DND-41 (cell line): ENCODE results near the gene SOSTDC1.

Experiments
- ATAC-seq: fragments of 200-7000 bp; cut with Tn5 transposase; 3 replicates; pipeline ENCODE4 v1.9.1; 2021; ENCODE audit warnings: low read depth; ENCODE audit not compliant: insufficient read depth
- DNase-seq: peaks from one replicate; pipeline ENCODE4 v3.0.0-alpha.2; 2020
- H2AFZ ChIP-seq: 2 replicates; pipeline ENCODE4 v1.6.0; 2012; ENCODE audit warnings: low read depth, low read length
- H3K27ac ChIP-seq: 2 replicates; pipeline ENCODE4 v1.5.1; 2012; ENCODE audit warnings: low read length, inconsistent platforms
- H3K27me3 ChIP-seq: fragments of 200-600 bp; sonication (generic); 2 replicates; pipeline ENCODE4 v1.6.0; 2012; ENCODE audit warnings: low read length, mild to moderate bottlenecking, inconsistent platforms; ENCODE audit not compliant: insufficient read depth, poor library complexity
- H3K36me3 ChIP-seq: 2 replicates; pipeline ENCODE4 v1.5.1; 2012; ENCODE audit warnings: low read length, inconsistent platforms; ENCODE audit not compliant: insufficient read depth
- H3K4me1 ChIP-seq: 2 replicates; pipeline ENCODE4 v1.5.1; 2012; ENCODE audit warnings: mild to moderate bottlenecking, low read length; ENCODE audit not compliant: insufficient read depth
- H3K4me2 ChIP-seq: 2 replicates; pipeline ENCODE4 v1.6.0; 2012; ENCODE audit warnings: mild to moderate bottlenecking, moderate library complexity, low read length, inconsistent platforms; ENCODE audit not compliant: insufficient read depth
- H3K4me3 ChIP-seq, 2 experiments: fragments of 200-600 bp in 1 of 2; shearing (Covaris generic) in 1 of 2; 2 replicates each; pipeline ENCODE4 v1.5.1; 2012 to 2016; ENCODE audit warnings: inconsistent platforms in 2 of 2, low read length in 2 of 2, mild to moderate bottlenecking in 2 of 2, low read depth in 1 of 2, moderate library complexity in 1 of 2
- H3K79me2 ChIP-seq: 2 replicates; pipeline ENCODE4 v1.6.0; 2012; ENCODE audit warnings: low read length, inconsistent platforms; ENCODE audit not compliant: insufficient read depth
- H3K9ac ChIP-seq: 2 replicates; pipeline ENCODE4 v1.6.0; 2012; ENCODE audit warnings: low read depth, mild to moderate bottlenecking, inconsistent platforms, low read length, moderate library complexity
- H3K9me3 ChIP-seq: 2 replicates; pipeline ENCODE4 v1.5.1; 2012; ENCODE audit warnings: low read length, moderate library complexity, mild to moderate bottlenecking, inconsistent platforms; ENCODE audit not compliant: insufficient read depth, severe bottlenecking
- H4K20me1 ChIP-seq: 2 replicates; pipeline ENCODE4 v1.6.0; 2012; ENCODE audit warnings: low read length; ENCODE audit not compliant: insufficient read depth
- CTCF ChIP-seq: IDR thresholded peaks from 2 replicates; pipeline ENCODE4 v1.5.1; 2012; ENCODE audit warnings: borderline replicate concordance, low read length, moderate library complexity, mild to moderate bottlenecking; ENCODE audit not compliant: poor library complexity, severe bottlenecking; ENCODE audit errors: extremely low read depth
- EZH2 ChIP-seq: IDR thresholded peaks from 3 replicates; pipeline ENCODE4 v1.6.1; 2012; ENCODE audit warnings: borderline replicate concordance, low read depth, mild to moderate bottlenecking, moderate library complexity, low read length, inconsistent platforms; ENCODE audit not compliant: severe bottlenecking

Gene SOSTDC1

DNA sequence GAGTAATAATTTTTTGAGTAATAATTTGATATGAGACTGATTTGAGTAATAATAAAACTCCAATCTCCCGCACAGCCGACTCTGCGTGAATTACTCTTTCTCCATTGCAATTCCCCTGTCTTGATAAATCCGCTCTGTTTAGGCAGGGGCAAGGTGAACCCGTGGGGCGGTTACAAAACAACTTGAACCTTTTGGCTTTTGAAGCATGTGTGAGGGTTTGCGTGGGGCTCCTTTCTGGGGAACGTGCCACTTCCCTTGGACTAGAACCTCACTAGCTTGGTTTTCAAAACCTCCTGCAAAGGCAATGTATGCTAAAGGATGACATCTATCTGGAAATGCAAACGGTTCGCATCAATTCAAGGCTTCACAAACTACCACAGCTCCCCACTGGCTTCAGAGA lies 45.7 kb downstream of the SOSTDC1 start:
- Histone ChIP-seq H3K4me1 (no peaks in the 10 kb centered on the region), H2AFZ (no peak overlapping the region), H4K20me1 (no peaks in the 10 kb centered on the region), H3K9me3 (no peaks in the 10 kb centered on the region), H3K4me2 (no peak overlapping the region), H3K9ac (no peak overlapping the region), H3K79me2 (no peaks in the 10 kb centered on the region), H3K27me3 (no peaks in the 10 kb centered on the region), H3K4me3 (no peak overlapping the region), H3K36me3 (no peaks in the 10 kb centered on the region), H3K27ac (no peak overlapping the region)
- no peak for TF ChIP-seq EZH2
- no peak for TF ChIP-seq CTCF
- DNase-seq = no peak
- no peak for ATAC-seq

DNA sequence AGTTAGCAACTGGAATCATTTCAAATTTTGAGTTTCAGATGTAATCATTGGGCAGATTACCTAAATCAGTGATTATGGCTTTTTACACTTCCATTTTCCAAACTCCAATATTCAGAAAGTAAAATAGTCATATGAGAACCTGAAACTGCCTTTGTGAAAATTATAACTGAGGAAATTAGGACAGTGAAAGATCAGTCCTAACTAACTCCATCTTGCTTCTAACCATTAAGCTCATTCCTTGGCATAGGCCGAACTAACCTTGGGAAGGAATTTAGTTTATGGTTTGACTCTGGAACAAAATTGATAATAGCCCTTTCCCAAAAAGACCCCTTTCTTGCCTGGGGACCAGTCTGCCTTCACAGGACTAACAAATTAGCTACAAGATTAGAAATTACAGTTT lies 46.4 kb downstream of the SOSTDC1 start:
- no peak for ATAC-seq
- H3K4me1 ChIP-seq = no peaks in the 10 kb centered on the region
- H2AFZ ChIP-seq = no peak overlapping the region
- no peak overlapping the region for H3K4me3 ChIP-seq
- H3K27ac ChIP-seq = no peak overlapping the region
- no peak overlapping the region for H3K4me2 ChIP-seq
- no peaks in the 10 kb centered on the region for H3K36me3 ChIP-seq
- TF ChIP-seq EZH2 = no peak
- no peak for TF ChIP-seq CTCF
- H3K79me2 ChIP-seq = no peaks in the 10 kb centered on the region
- no peaks in the 10 kb centered on the region for H3K9me3 ChIP-seq
- no peak overlapping the region for H3K9ac ChIP-seq
- no peaks in the 10 kb centered on the region for H3K27me3 ChIP-seq
- DNase-seq = no peak
- no peaks in the 10 kb centered on the region for H4K20me1 ChIP-seq

- ATAC-seq = no peak
- no peak overlapping the region for H3K4me2 ChIP-seq
- TF ChIP-seq CTCF (no peak), EZH2 (no peak)
These were observed 47.6 kb downstream of the SOSTDC1 start for GRCh38 chr7:16417906-16418305.

DNA sequence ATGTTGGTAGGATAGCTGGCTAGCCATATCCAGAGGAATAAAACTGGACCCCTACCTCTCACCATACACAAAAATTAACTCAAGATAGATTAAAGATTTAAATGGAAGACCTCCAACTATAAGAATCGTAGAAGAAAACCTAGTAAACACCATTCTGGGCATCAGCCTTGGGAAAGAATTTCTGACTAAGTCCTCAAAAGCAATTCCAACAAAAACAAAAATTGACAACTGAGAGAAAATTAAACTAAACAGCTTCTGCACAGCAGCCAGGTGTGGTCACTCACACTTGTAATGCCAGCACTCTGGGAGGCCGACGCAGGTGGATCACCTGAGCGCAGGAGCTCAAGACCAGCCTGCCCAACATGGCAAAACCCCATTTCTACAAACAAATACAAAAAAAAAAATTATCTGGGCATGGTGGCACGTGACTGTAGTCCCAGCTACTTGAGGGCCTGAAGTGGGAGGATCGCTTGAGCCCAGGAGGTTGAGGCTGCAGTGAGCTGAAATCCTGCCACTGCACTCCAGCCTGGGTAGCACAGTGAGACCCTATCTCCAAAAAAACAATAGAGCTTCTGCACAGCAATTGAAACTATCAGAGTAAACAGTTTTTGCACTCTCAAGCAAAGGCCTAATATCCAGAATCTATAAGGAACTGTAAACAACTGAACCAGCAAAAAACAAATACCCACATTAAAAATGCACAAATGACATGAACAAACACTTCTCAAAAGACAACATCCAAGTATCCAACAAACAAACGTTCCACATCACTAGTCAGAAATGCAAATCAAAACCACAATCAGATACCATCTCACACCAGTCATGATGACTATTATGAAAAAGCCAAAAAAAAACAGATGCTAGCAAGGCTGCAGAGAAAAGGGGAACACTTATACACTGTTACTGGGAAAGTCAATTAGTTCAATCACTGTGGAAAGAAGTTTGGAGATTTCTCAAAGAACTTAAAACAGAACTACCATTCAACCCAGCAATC lies 49.0 kb downstream of the SOSTDC1 start:
- no peak overlapping the region for H2AFZ ChIP-seq
- ATAC-seq (no peak), DNase-seq (no peak)
- H3K9ac ChIP-seq = no peak overlapping the region
- no peak for TF ChIP-seq CTCF
- TF ChIP-seq EZH2 = no peak
- H3K27ac ChIP-seq = no peak overlapping the region
- no peaks in the 10 kb centered on the region for H3K4me1 ChIP-seq
- no peaks in the 10 kb centered on the region for H3K27me3 ChIP-seq
- no peak overlapping the region for H3K4me2 ChIP-seq
- no peaks in the 10 kb centered on the region for H3K36me3 ChIP-seq
- no peak overlapping the region for H3K4me3 ChIP-seq
- H3K79me2 ChIP-seq = no peaks in the 10 kb centered on the region
- H4K20me1 ChIP-seq = no peaks in the 10 kb centered on the region
- H3K9me3 ChIP-seq = no peaks in the 10 kb centered on the region

More at GRCh38 chr7:16417906-16418305, 47.6 kb downstream of the SOSTDC1 start:
- no peaks in the 10 kb centered on the region for H3K36me3 ChIP-seq
- H3K4me1 ChIP-seq = no peaks in the 10 kb centered on the region
- no peak overlapping the region for H3K9ac ChIP-seq
- no peaks in the 10 kb centered on the region for H4K20me1 ChIP-seq
- H3K27ac ChIP-seq = no peak overlapping the region
- no peaks in the 10 kb centered on the region for H3K9me3 ChIP-seq
- H3K4me3 ChIP-seq = no peak overlapping the region
- H3K27me3 ChIP-seq = no peaks in the 10 kb centered on the region
- H2AFZ ChIP-seq = no peak overlapping the region
- H3K79me2 ChIP-seq = no peaks in the 10 kb centered on the region
- no peak for DNase-seq
